Smooth muscle cell (in vitro differentiated cells): Measurements from ENCODE around the gene IGF2. TPM values are rescaled to one million over a fixed set of nuclear protein-coding genes. Genes with fewer than 3 reads are reported as not detected.

Experiments used
- DNase-seq: peaks from one replicate; lab custom pipeline; 2025; ENCODE audit not compliant: unreplicated experiment; lab: John Stamatoyannopoulos, UW
- H2AFZ ChIP-seq: fragments of 200-600 bp; sonication (generic); 2 replicates; pipeline ENCODE4 v1.6.0; 2016; ENCODE audit warnings: antibody characterized with exemption, low read depth, mild to moderate bottlenecking
- H3F3A ChIP-seq: fragments of 200-600 bp; sonication (generic); 2 replicates; pipeline ENCODE4 v1.6.0; 2017; ENCODE audit warnings: antibody characterized with exemption, low read depth
- H3K27ac ChIP-seq: fragments of 200-600 bp; sonication (generic); 2 replicates; pipeline ENCODE4 v1.5.1; 2016; ENCODE audit warnings: low read depth, mild to moderate bottlenecking
- H3K27me3 ChIP-seq: fragments of 200-600 bp; sonication (generic); 2 replicates; pipeline ENCODE4 v1.6.1; 2016; ENCODE audit warnings: low read depth, mild to moderate bottlenecking
- H3K36me3 ChIP-seq: fragments of 200-600 bp; sonication (generic); 2 replicates; pipeline ENCODE4 v1.5.1; 2016; ENCODE audit warnings: low read depth
- H3K4me1 ChIP-seq: fragments of 200-600 bp; sonication (generic); 2 replicates; pipeline ENCODE4 v1.5.1; 2016; ENCODE audit warnings: low read depth
- H3K4me2 ChIP-seq: fragments of 200-600 bp; sonication (generic); 2 replicates; pipeline ENCODE4 v1.6.0; 2016; ENCODE audit warnings: mild to moderate bottlenecking
- H3K4me3 ChIP-seq: fragments of 200-600 bp; sonication (generic); 2 replicates; pipeline ENCODE4 v1.5.1; 2016; ENCODE audit warnings: mild to moderate bottlenecking
- H3K79me2 ChIP-seq: fragments of 200-600 bp; sonication (generic); 2 replicates; pipeline ENCODE4 v1.6.0; 2016; ENCODE audit warnings: low read depth, mild to moderate bottlenecking
- H3K9ac ChIP-seq: fragments of 200-600 bp; sonication (generic); 2 replicates; pipeline ENCODE4 v1.6.0; 2016; ENCODE audit warnings: low read depth
- H3K9me3 ChIP-seq: fragments of 200-600 bp; sonication (generic); replicated peaks from 2 replicates; pipeline ENCODE4 v1.5.1; 2016; ENCODE audit warnings: low read depth
- H4K20me1 ChIP-seq: fragments of 200-600 bp; sonication (generic); 2 replicates; pipeline ENCODE4 v1.6.0; 2016; ENCODE audit warnings: low read depth
- CTCF ChIP-seq: fragments of 200-600 bp; sonication (generic); IDR thresholded peaks from 2 replicates; pipeline ENCODE4 v1.5.1; 2017; ENCODE audit warnings: borderline replicate concordance, mild to moderate bottlenecking, antibody characterized with exemption; ENCODE audit not compliant: insufficient read depth, poor library complexity, severe bottlenecking
- WGBS: methylation state at CpG from one replicate; pipeline ENCODE4 v1.1.7; 2016; ENCODE audit warnings: low lambda C conversion rate; 5-methylcytosine and 5-hydroxymethylcytosine counted together
- polyA plus RNA-seq: library from polyadenylated mRNA; unstranded; fragments of >200 nt; fragmentation: Nextera tagmentation; extraction: Ambion mirVana; gene quantifications from 2 replicates; pipeline ENCODE4 v1.2.1, GENCODE V29; 2016
- total RNA-seq: library from RNA; depleted of rRNA; stranded (reverse); fragments of >200 nt; gene quantifications from 2 replicates; pipeline ENCODE4 v1.2.3, GENCODE V29; 2014

IGF2 gene
- total and polyA plus RNA-seq, 2 experiments from 2014 or later, result 2,086 to 3,877 TPM

- Histone ChIP-seq H4K20me1 (no peaks in the 10 kb centered on the region), H3K36me3 (no peaks in the 10 kb centered on the region), H3F3A (no peaks in the 10 kb centered on the region), H3K27me3 (no peaks in the 10 kb centered on the region), H3K79me2 (no peaks in the 10 kb centered on the region), H2AFZ (peak overlapping the region; percentile 60), H3K4me3 (no peak overlapping the region), H3K4me1 (peaks cover 4% of the 10 kb centered on the region), H3K4me2 (peak overlapping the region; percentile 40), H3K9me3 (no peaks in the 10 kb centered on the region), H3K9ac (no peak overlapping the region), H3K27ac (no peak overlapping the region)
- 85% methylated on average over 23 of the region's 23 CpGs for WGBS
- no peak for TF ChIP-seq CTCF
- no peak for DNase-seq
Observed at GRCh38 chr11:2108675-2109491, 30.3 kb downstream of the IGF2 start.

- Histone ChIP-seq H3K27me3 (no peaks in the 10 kb centered on the region), H3F3A (no peaks in the 10 kb centered on the region), H3K9me3 (no peaks in the 10 kb centered on the region), H3K27ac (no peak overlapping the region), H3K4me1 (peaks cover 4% of the 10 kb centered on the region), H4K20me1 (no peaks in the 10 kb centered on the region), H3K4me2 (no peak overlapping the region), H3K36me3 (no peaks in the 10 kb centered on the region), H3K79me2 (no peaks in the 10 kb centered on the region), H3K4me3 (no peak overlapping the region), H3K9ac (no peak overlapping the region), H2AFZ (no peak overlapping the region)
- WGBS, result 98% methylated on average over 8 of the region's 8 CpGs
- TF ChIP-seq CTCF, result no peak
- DNase-seq, result no peak
Observed at GRCh38 chr11:2107941-2108630, 31.1 kb downstream of the IGF2 start.

GRCh38 chr11:2107521-2107920 is 31.7 kb downstream of the IGF2 start:
- 55% methylated on average over 4 of the region's 4 CpGs for WGBS
- no peaks in the 10 kb centered on the region for H3K36me3 ChIP-seq
- no peak for DNase-seq

More at GRCh38 chr11:2107521-2107920, 31.7 kb downstream of the IGF2 start:
- no peak for TF ChIP-seq CTCF
- Histone ChIP-seq H3F3A (no peaks in the 10 kb centered on the region), H2AFZ (no peak overlapping the region), H4K20me1 (no peaks in the 10 kb centered on the region), H3K4me3 (no peak overlapping the region), H3K4me1 (peaks cover 4% of the 10 kb centered on the region), H3K27me3 (no peaks in the 10 kb centered on the region), H3K27ac (no peak overlapping the region), H3K79me2 (no peaks in the 10 kb centered on the region), H3K4me2 (no peak overlapping the region), H3K9ac (no peak overlapping the region), H3K9me3 (no peaks in the 10 kb centered on the region)
